Dermis blood vessel endothelial cell (primary cell): ENCODE data around the gene SLCO4C1. TPM values are rescaled to one million over a fixed set of nuclear protein-coding genes. Genes with fewer than 3 reads are reported as not detected.

Experiments
- DNase-seq: peaks from one replicate; pipeline ENCODE4 v3.0.0; 2010
- total RNA-seq: library from RNA; depleted of rRNA; stranded (reverse); fragments of >200 nt; gene quantifications from 2 replicates; pipeline ENCODE4 v1.2.3, GENCODE V29; 2014

SLCO4C1 gene
- total RNA-seq, 1 donor from 2014 or later, result 0.17 TPM

DNA sequence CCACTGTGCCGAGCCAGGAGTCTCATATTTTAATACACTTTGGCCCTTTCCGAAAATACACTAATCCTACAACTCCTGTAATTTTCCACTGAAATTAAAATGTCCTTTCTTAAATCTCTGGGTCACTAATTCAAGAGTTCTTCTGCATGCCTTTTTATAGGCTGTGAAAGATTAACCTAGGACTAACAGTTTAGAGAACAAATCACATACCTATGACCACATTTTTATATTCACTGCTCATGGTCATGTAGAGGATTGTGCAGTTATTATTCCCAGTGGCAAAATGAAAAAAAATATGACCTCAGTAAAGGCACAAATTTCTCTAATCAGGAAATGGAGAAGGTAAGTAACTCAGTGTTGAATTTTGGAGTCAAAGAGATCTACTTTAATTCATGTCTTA lies 33.4 kb downstream of the SLCO4C1 start:
- no peak for DNase-seq

DNA sequence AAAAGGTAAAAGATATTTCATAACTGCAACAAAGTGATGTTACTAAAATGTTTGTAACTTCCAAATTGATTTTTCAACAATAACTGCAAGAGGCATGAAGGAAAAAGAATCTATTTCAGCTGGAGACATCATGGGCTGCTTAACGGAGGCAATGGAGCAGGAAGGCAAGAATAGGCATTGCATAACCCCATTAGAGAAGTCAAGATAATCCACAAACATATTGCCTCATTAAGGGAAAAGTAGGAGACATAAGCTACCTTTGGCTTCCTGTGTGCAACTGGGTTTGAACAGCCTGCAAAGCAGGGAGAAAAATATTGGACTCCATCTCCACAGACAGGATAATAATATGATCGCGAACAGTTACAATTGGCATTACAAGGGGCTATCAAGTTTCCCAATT lies 46.7 kb downstream of the SLCO4C1 start:
- no peak for DNase-seq

DNA sequence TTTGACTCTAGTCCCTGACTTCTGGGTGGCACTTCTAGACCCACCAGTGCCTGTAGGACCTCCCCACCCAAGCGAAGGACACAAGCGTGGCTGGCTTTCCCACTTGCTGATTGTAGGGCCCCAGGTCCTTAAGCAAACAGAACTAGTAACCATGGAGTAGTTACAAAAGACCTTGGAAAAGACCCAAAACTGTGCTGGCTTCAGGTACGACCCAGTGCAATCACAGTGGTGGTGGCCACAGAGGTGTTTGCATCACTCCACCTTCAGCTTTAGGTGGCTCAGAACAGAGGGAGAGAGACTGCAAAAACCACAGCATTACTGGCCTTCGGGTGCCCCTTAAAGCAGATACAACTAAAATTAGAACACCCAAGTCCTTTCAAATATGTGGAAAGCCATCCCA lies 52.9 kb downstream of the SLCO4C1 start:
- DNase-seq, result no peak

DNA sequence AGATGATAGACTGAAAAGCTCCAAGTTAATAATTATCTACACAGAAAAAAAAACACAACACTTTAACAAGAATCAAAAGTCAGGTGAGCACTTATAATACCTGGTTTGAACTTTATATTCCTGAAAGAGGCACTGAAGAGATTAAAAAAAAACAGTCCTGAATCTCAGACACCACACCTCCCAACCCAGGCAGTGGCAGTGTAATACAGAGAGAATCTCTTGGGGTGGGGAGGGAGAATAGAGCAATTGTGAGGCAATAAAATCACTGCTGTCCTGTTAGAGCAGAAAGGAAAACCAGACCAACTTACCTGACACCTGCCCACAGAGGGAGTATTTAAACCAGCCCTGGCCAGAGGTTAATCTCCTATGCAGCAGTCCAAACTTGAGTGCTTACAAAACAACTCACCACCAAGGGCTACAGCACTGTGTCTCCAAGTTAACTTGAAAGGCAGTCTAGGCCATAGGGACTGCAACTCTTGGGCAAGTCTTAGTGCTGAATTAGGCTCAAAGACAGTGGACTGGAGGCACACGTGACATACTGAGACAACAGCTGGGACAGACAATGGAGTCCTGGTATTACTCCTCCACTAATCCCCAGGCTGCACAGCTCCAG lies 54.2 kb downstream of the SLCO4C1 start:
- no peak for DNase-seq

DNA sequence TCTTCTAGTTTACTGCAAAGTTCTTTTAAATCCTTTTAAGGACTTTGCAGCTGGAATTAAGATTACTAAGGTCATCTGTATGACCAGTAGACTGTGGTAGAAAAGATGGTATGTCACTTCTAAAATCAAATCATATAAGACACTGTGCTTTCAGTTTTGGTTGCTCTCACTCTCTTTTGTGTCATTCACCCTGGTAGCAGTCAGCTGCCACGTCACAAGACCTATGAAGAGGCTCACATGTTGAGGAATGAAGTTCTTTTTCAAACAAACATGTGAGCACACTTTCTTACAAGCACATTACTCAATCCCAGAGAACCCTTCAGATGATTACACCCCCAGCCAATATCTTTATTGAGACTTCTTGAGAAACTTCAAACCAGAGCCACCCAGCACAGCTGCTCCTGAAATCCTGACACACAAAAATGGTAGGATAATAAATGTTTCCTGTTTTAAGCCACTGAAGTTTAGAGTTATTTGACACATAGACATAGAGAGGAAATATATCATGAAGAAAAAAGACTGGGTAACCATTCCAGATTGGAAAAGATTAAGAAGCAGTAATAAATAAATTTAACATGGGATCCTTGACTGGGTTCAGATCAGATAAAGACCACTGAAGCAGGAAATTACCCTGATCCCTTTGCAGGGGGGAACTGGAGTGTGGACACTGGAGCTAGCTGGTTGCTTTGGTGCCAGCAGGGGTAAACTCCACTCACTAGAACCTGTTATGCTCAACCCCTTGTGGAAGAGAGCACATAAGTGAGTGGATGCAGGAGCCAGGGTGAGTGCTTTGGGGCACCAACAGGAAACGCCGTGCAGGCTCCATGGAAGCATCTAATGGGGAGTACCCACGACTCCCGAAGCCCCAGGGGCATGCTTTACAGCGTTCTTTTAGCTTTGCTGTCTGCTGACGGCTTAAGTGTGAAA lies 64.1 kb downstream of the SLCO4C1 start:
- DNase-seq, result no peak

DNA sequence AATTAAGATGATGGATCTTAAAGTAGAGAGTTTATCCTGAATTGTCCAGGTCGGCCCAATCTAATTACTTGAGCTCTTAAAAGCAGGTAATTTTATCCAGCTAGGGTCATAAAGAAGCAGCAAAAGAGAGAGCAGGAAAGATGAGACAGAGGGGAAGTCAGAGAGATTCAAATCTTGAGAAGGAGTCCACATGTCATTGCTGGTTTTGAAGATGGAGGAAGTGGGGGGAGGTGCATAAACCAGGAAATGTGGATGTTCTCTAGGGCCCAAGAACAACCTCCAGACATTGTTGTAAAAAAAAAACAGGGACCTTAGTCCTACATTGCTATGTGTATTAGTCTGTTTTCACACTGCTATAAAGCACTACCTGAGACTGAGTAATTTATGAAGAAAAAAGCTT lies 66.4 kb downstream of the SLCO4C1 start:
- DNase-seq, result no peak

DNA sequence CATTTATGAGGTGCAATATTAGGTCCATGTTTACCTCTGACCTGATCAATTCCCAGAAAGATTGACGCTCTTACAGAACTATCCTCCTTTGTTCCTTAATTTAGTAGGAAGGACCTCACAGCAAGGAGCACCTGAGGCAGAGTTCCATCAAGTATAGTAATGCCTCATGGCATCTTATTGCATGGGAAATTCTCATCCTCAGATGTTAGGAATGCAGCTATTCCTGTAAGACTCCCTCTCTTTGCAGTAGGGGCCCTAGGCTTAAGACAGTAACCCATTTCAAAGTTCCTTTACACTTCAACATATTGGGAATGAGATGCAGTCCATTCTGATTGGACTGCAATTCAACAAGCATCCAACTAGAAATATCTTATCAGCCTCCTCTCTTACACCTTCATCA lies 69.8 kb downstream of the SLCO4C1 start:
- no peak for DNase-seq

DNA sequence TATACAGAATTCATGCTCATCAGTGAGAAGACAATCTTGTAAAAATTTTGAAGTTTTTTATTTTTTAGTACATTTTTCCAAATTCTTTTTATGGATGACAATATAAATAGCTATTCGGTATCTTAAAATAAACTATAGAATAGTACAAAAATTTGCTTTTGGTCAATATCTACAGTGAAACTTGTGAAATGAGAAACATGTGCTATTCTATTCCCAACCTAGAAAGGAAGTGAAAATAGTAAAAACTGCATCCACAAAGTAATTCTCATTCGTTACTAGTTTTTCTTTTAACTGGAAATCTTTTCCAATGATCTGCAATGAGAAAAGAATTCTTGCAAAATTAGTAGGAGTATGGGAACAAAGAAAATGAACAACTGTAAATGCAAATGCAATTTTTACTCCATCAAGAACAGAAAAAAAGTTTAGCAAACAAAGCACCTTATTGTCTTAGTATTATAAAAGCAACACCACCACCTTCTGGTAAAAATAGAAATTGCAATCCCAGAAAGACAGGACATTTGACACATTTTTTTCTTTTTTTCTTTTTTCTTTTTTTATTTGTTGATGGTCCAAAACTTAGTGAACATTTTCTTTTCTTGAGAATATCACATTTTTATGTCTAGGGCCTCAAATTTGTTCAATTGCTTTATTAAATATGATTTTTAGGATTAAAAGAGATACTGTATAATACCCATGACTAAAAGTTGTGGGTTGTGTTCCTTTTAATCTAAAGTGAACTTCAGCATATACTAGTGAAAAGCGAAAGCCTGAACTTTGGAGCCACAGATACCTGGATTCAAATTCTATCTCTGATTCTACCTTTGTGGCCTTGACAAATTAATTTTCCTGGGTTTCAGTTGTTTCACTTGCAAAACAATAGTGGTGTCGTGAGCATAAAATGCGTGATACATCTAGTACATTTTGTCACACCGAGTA lies 72.3 kb downstream of the SLCO4C1 start:
- peak; percentile 51 for DNase-seq

DNA sequence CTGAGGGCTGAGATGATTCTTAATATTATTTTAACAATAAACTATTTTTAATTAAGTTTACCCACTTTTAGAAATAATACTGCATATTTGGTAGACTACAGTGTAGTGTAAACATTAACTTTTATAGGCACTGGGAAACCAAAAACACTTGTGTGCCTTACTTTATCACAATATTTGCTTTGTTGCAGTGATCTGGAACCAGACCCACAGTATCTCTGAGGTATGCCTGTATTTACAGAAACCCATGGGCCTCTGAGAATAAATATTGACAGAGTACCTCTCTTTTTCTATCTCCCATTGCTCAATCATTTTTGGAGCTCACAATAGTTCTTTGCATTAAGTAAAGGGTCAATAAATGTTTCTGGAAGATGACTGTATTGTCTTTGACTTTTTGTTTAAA lies 73.3 kb downstream of the SLCO4C1 start:
- DNase-seq, result no peak

DNA sequence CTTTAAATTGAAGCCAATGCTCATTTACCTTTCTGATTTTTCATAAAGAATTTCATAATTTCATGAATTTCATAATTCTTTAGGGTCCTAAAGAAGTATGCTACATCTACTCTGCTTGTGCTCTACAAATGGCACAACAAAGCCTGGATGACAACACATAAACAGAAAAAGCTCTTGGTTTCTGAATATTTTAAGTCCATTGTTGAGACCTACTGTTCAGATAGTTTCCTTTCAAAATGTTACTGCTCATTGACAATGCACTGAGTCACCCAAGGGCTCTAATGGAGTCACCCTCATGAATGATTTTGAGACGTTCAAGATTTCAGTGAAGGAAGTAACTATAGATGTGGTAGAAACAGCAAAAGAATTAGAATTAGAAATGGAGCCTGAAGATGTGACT lies 74.1 kb downstream of the SLCO4C1 start:
- no peak for DNase-seq

DNA sequence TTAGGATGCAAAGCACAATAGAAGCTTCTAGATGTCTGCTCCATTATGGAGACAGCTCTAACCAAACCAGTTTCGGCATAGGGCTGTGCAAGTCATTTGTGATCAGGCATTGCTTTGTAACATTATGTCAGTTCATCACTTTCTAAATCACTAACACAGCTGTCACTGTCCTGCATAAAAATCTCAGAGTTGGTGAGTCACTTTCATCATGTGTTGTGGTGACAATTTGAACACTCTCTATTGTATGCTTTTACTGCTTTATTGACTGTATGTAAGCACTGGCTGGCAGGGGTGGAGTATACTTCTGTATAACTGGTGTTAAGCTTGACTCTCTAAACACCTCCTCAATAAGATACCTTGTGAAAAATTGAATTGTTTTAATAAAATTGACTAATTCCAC lies 77.9 kb downstream of the SLCO4C1 start:
- DNase-seq, result no peak

DNA sequence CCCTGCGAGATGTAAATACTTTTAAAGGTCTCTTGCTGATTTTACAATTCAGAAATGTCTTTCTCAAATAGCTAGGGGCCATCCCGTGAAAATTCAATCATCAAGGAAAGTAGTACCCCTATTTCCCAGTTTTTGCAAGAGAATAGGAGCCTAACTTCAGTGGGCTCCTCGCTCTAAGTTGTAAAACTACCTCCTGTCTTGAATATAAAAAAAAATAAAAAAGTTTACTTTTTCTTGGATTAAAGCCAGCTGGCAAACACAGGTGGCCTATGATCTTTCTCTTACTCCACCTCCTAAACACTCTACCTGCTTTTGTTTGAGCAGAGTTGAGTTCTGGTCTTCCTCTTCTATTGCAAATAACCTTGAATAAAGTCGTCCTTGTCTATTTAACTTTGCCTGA lies 79.4 kb downstream of the SLCO4C1 start:
- no peak for DNase-seq

DNA sequence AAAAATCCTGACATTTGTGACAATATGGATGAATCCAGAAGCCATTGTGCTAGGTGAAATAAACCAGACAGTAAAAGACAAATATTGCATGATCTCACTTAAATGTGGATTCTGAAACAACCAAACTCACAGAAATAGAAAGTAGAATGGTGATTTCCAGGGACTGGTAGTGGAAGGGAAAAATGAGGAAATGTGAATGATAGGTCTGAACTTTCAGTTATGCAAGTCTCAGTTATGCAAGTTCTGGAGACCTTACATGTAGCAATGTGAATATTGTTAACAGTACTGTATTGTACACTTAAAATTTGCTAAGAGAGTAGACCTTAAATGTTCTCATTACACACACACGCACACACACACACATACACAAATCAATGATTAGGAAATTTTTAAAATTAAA lies 84.9 kb downstream of the SLCO4C1 start:
- DNase-seq, result no peak

DNA sequence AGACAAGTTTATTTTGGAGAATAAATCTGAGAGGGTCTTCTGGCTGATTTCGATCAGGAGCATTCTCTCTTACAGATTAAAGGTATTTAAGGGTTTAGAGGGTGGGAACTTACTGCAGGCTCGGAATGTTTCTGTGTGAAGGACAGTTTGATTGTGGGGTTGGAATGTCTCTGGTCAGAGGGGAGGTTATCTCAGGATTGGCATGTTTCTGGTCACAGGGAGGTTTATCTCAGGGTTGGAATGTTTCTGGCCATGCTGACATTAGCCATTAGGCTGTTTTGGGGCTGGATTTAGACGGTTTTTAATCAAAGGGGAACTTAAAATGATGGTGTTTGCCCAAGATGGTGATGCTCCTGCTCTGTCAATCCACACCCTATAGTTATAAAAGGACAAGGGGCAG lies 95.2 kb downstream of the SLCO4C1 start:
- no peak for DNase-seq

DNA sequence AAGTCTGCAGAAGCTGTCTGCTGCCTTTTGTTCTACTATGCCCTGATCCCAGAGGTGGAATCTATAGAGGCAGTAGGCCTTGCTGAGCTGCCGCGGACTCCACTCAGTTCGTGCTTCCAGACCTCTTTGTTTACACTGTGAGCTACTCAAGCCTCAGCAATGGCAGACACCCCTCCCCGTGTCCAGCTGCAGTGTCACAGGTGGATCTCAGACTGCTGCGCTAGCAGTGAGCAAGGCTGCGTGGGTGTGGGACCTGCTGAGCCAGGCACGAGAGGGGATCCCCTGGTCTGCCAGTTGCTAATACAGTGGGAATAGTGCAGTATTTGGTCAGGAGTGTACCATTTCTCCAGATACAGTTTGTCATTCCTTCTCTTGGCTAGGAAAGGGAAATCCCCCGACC lies 99.6 kb downstream of the SLCO4C1 start:
- DNase-seq, result no peak

Other genes with a start within 250 kb of the SLCO4C1 start
- gene SLCO6A1, start 202.7 kb upstream of the SLCO4C1 start, total RNA-seq, result not detected in 2 replicates